Measurements from ENCODE around the gene TMEM163. TPM values are rescaled to one million over a fixed set of nuclear protein-coding genes. Genes with fewer than 3 reads are reported as not detected.

The TMEM163 gene
- total RNA-seq (2021) (0.94 to 1.6 TPM (median 1.2 TPM) in 3 replicates), Bru-seq, nascent RNA (percentile 37 among the genes with signal in this experiment)
- long read RNA-seq, experiment 1, partial matches to known transcripts, result 0 of 1 reads
- long read RNA-seq, experiment 1, other reads (novel, unspliced or antisense), result 0 of 1 reads
- long read RNA-seq, experiment 2, full-length matches to known transcripts, result 2 of 2 reads
- long read RNA-seq, experiment 2, partial matches to known transcripts, result 0 of 2 reads
- long read RNA-seq, experiment 2, other reads (novel, unspliced or antisense), result 0 of 2 reads
- long read RNA-seq, experiment 3, partial matches to known transcripts, result 0 of 1 reads
- long read RNA-seq, experiment 3, other reads (novel, unspliced or antisense), result 0 of 1 reads

DNA sequence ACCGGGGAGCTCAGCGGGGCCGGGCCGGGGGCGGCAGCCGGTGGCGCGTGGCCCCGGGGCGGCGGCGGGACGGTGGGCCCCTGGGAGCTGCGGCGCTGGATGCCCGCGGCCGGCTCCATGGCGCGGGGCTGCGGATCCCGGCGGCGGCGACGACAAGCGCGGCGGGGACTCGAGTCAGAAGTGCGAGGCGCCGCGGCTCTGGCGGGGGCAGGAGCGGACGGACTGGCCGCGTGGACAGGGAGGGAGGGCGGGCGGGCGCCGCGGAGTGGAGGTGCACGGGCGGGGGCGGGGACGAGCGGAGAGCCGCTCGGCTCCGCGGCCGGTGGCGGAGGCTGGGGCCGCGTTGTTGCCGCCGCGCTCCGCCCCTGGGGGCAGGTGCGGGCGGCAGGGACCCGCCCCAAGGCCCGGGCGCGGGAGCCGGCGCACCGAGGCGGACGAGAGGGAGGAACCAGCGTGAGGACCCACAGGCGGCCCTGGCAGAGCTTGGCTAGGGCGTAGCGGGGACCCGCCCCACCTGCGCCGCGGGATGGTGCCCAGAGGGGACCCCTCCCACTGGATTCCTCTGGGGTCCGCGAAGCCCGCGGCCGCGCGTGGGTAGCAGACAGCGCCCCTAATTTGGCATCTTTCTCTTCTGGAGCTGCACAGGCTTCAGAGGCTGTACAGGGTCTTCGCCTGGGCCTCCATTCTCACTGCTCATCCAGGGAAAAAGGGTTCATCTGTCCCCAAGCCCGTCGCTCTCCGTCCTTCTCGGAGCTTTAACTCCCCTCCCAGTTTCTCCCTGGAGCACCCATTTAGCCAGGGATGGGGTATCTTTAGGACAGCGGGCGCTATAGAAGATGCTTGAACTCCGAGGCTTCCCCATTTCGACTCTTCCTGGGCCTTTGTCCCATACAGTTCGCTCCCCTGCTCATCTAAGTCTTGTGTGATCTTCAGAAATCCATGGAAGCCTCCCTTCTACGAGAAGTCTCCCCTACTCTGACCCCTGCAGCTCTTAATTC lies at the start of gene TMEM163:
TMEM163 (minus strand) TSS at position 184 of the 998 bp plus-strand sequence.
- peaks cover 25% of the 10 kb centered on the region for H3K4me1 Mint-ChIP-seq
- H3K36me3 Mint-ChIP-seq, result no peaks in the 10 kb centered on the region
- peak within 1 kb of the TSS; percentile 76 for H3K4me3 Mint-ChIP-seq
- peak; percentile 54 for DNase-seq (ENCODE audit: low spot score)
- peak; percentile 70 for ATAC-seq
- H3K27ac Mint-ChIP-seq, result no peak within 1 kb of the TSS
- peaks cover 78% of the 10 kb centered on the region for H3K27me3 Mint-ChIP-seq (ENCODE audit: low read depth)
- CTCF ChIA-PET, result interaction anchor here (1.0 to 3.1 kb wide), 2 partner anchors 71 to 258 kb away, joined by 3 to 11 read pairs; no protein-coding TSS in a partner anchor
- TF ChIP-seq ZNF423 (CRISPR knock-in tag; IDR thresholded peaks at IDR 0.05), result peak; percentile 43; the same call in 1 of the 2 replicates
- TF ChIP-seq, protein P1, sequence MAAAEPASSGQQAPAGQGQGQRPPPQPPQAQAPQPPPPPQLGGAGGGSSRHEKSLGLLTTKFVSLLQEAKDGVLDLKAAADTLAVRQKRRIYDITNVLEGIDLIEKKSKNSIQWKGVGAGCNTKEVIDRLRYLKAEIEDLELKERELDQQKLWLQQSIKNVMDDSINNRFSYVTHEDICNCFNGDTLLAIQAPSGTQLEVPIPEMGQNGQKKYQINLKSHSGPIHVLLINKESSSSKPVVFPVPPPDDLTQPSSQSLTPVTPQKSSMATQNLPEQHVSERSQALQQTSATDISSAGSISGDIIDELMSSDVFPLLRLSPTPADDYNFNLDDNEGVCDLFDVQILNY (CRISPR knock-in tag; IDR thresholded peaks at IDR 0.05), result 0 out of 2 replicates have a peak, but pooled peaks have one; percentile 20
- TF ChIP-seq, protein P2, sequence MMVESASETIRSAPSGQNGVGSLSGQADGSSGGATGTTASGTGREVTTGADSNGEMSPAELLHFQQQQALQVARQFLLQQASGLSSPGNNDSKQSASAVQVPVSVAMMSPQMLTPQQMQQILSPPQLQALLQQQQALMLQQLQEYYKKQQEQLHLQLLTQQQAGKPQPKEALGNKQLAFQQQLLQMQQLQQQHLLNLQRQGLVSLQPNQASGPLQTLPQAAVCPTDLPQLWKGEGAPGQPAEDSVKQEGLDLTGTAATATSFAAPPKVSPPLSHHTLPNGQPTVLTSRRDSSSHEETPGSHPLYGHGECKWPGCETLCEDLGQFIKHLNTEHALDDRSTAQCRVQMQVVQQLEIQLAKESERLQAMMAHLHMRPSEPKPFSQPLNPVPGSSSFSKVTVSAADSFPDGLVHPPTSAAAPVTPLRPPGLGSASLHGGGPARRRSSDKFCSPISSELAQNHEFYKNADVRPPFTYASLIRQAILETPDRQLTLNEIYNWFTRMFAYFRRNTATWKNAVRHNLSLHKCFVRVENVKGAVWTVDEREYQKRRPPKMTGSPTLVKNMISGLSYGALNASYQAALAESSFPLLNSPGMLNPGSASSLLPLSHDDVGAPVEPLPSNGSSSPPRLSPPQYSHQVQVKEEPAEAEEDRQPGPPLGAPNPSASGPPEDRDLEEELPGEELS (CRISPR knock-in tag; IDR thresholded peaks at IDR 0.05), result peak; percentile 21; the same call in 1 of the 2 replicates
- TF ChIP-seq, protein P3, sequence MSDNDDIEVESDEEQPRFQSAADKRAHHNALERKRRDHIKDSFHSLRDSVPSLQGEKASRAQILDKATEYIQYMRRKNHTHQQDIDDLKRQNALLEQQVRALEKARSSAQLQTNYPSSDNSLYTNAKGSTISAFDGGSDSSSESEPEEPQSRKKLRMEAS (CRISPR knock-in tag; IDR thresholded peaks at IDR 0.05), result peak; percentile 23; the same call in 1 of the 2 replicates
- TF ChIP-seq, protein P4, sequence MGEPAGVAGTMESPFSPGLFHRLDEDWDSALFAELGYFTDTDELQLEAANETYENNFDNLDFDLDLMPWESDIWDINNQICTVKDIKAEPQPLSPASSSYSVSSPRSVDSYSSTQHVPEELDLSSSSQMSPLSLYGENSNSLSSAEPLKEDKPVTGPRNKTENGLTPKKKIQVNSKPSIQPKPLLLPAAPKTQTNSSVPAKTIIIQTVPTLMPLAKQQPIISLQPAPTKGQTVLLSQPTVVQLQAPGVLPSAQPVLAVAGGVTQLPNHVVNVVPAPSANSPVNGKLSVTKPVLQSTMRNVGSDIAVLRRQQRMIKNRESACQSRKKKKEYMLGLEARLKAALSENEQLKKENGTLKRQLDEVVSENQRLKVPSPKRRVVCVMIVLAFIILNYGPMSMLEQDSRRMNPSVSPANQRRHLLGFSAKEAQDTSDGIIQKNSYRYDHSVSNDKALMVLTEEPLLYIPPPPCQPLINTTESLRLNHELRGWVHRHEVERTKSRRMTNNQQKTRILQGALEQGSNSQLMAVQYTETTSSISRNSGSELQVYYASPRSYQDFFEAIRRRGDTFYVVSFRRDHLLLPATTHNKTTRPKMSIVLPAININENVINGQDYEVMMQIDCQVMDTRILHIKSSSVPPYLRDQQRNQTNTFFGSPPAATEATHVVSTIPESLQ (CRISPR knock-in tag; IDR thresholded peaks at IDR 0.05), result no peak
- POLR2A ChIA-PET, result no interaction called here
- H3K9me3 Mint-ChIP-seq, result no peaks in the 10 kb centered on the region

DNA sequence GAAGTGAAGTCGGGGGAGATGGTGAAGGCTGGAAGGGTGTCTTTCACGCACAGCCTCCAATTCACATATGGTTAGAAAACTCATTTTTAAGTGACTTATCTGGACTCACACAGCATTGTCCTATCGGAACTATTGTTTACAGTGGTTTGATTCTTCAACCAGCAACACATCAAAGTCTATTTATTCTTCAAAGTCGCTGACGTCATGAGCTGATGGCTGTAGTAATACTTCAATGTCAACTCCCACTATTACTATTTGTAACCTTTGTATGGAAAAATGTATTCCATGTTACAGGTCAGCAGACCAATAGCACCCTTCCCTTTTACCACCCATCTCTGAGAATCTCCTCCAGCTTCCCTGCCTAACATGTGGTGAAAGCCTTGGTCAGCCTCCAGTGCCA lies 47.8 kb upstream of the TMEM163 start:
- TF ChIP-seq SP1 (CRISPR knock-in tag; conservative IDR thresholded peaks at IDR 0.05) (no peak), RELA (CRISPR knock-in tag; IDR thresholded peaks at IDR 0.05; ENCODE audit: borderline replicate concordance) (no peak), GABPB1 (CRISPR knock-in tag; IDR thresholded peaks at IDR 0.05) (no peak)
- TF ChIP-seq, protein P5, sequence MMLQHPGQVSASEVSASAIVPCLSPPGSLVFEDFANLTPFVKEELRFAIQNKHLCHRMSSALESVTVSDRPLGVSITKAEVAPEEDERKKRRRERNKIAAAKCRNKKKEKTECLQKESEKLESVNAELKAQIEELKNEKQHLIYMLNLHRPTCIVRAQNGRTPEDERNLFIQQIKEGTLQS (CRISPR knock-in tag; conservative IDR thresholded peaks at IDR 0.05), result no peak
- TF ChIP-seq, protein P6, sequence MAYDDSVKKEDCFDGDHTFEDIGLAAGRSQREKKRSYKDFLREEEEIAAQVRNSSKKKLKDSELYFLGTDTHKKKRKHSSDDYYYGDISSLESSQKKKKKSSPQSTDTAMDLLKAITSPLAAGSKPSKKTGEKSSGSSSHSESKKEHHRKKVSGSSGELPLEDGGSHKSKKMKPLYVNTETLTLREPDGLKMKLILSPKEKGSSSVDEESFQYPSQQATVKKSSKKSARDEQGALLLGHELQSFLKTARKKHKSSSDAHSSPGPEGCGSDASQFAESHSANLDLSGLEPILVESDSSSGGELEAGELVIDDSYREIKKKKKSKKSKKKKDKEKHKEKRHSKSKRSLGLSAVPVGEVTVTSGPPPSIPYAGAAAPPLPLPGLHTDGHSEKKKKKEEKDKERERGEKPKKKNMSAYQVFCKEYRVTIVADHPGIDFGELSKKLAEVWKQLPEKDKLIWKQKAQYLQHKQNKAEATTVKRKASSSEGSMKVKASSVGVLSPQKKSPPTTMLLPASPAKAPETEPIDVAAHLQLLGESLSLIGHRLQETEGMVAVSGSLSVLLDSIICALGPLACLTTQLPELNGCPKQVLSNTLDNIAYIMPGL (CRISPR knock-in tag; IDR thresholded peaks at IDR 0.05), result no peak
- ATAC-seq, result no peak
- no peaks in the 10 kb centered on the region for H3K36me3 Mint-ChIP-seq
- POLR2A ChIA-PET, result no interaction called here
- no peaks in the 10 kb centered on the region for H3K4me1 Mint-ChIP-seq
- H3K9me3 Mint-ChIP-seq, result peaks cover 25% of the 10 kb centered on the region
- no peak for DNase-seq (ENCODE audit: low spot score)
- peaks cover 5% of the 10 kb centered on the region; the same call in 1 of the 2 replicates for H3K27me3 Mint-ChIP-seq (ENCODE audit: low read depth)
- CTCF ChIA-PET, result no interaction called here
- no peak overlapping the region for H3K4me3 Mint-ChIP-seq
- H3K27ac Mint-ChIP-seq, result no peak overlapping the region

DNA sequence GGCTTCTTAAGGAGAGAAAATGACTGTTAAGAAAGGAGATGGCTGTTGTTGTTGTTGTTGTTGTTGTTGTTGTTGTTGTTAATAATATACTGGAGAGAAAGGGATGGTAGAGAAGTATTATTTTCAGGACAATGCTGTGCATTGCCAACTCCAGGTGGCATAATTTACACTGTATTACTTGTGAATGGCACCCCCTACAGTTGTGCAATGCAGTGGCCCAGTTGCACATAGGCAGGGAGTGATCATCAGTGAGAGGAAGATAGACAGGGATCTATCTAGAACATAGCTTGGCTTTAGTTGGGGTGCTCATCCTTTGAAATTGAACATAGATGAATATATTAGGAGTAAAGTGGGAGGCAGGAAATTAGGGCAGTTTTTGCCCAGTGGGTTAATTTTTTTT lies 47.2 kb upstream of the TMEM163 start:
- ChIA-PET POLR2A (no interaction called here), CTCF (no interaction called here)
- no peak overlapping the region for H3K4me3 Mint-ChIP-seq
- TF ChIP-seq, protein P7, sequence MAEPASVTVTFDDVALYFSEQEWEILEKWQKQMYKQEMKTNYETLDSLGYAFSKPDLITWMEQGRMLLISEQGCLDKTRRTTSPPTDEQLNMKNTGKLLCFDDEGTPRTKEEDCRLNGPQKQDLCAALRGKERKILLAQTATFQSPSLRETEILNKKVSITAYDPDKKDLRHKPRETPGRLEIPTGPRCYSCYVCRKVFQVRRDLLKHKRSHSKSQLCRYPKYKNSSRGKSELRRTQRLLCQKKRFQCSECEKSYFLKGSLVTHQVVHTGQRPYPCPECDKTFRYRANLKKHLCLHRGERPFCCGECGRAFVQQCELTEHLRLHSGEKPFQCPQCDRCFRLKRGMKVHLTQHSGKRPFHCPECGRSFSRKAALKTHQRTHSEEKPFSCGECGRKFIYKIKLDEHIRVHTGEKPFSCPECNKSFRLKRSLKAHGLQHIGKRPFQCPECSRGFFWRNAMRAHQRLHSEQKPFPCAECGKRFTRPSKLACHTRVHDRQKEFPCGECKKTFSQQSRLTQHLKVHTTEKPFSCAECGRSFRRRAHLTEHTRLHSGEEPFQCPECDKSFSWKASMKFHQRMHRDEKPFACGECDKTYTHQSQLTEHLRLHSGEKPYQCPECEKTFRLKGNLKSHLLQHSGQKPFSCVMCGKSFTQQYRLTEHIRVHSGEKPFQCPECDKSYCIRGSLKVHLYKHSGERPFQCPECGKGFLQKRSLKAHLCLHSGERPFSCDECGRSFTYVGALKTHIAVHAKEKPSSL (CRISPR knock-in tag; conservative IDR thresholded peaks at IDR 0.05), result no peak
- no peak for TF ChIP-seq GABPB1 (CRISPR knock-in tag; IDR thresholded peaks at IDR 0.05)
- TF ChIP-seq NFE2L1 (CRISPR knock-in tag; IDR thresholded peaks at IDR 0.05), result no peak
- TF ChIP-seq, protein P8, sequence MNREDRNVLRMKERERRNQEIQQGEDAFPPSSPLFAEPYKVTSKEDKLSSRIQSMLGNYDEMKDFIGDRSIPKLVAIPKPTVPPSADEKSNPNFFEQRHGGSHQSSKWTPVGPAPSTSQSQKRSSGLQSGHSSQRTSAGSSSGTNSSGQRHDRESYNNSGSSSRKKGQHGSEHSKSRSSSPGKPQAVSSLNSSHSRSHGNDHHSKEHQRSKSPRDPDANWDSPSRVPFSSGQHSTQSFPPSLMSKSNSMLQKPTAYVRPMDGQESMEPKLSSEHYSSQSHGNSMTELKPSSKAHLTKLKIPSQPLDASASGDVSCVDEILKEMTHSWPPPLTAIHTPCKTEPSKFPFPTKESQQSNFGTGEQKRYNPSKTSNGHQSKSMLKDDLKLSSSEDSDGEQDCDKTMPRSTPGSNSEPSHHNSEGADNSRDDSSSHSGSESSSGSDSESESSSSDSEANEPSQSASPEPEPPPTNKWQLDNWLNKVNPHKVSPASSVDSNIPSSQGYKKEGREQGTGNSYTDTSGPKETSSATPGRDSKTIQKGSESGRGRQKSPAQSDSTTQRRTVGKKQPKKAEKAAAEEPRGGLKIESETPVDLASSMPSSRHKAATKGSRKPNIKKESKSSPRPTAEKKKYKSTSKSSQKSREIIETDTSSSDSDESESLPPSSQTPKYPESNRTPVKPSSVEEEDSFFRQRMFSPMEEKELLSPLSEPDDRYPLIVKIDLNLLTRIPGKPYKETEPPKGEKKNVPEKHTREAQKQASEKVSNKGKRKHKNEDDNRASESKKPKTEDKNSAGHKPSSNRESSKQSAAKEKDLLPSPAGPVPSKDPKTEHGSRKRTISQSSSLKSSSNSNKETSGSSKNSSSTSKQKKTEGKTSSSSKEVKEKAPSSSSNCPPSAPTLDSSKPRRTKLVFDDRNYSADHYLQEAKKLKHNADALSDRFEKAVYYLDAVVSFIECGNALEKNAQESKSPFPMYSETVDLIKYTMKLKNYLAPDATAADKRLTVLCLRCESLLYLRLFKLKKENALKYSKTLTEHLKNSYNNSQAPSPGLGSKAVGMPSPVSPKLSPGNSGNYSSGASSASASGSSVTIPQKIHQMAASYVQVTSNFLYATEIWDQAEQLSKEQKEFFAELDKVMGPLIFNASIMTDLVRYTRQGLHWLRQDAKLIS (CRISPR knock-in tag; IDR thresholded peaks at IDR 0.05; ENCODE audit: borderline replicate concordance), result no peak
- ATAC-seq (no peak), DNase-seq (ENCODE audit: low spot score) (no peak)
- peaks cover 5% of the 10 kb centered on the region; the same call in 1 of the 2 replicates for H3K27me3 Mint-ChIP-seq (ENCODE audit: low read depth)
- peaks cover 25% of the 10 kb centered on the region for H3K9me3 Mint-ChIP-seq
- H3K36me3 Mint-ChIP-seq, result no peaks in the 10 kb centered on the region
- no peaks in the 10 kb centered on the region for H3K4me1 Mint-ChIP-seq
- H3K27ac Mint-ChIP-seq, result no peak overlapping the region

All from WTC11 (cell line).